Loucy (cell line): ENCODE results near the gene EGF.

Experiments
- H2AFZ ChIP-seq: fragments of 200-600 bp; sonication (generic); 2 replicates; pipeline ENCODE4 v1.6.0; 2016; ENCODE audit warnings: antibody characterized with exemption, mild to moderate bottlenecking, low read length, moderate library complexity
- H3F3A ChIP-seq: fragments of 200-600 bp; 2 replicates; pipeline ENCODE4 v1.6.0; 2016; ENCODE audit warnings: antibody characterized with exemption, low read depth, mild to moderate bottlenecking
- H3K27me3 ChIP-seq: fragments of 200-600 bp; sonication (generic); 2 replicates; pipeline ENCODE4 v1.6.1; 2014; ENCODE audit warnings: low read length, mild to moderate bottlenecking; ENCODE audit not compliant: insufficient read depth, poor library complexity, severe bottlenecking
- H3K36me3 ChIP-seq: fragments of 200-600 bp; sonication (generic); 2 replicates; pipeline ENCODE4 v1.6.1; 2016; ENCODE audit warnings: low read length; ENCODE audit not compliant: insufficient read depth
- H3K4me1 ChIP-seq: fragments of 200-600 bp; sonication (generic); 2 replicates; pipeline ENCODE4 v1.5.1; 2014; ENCODE audit warnings: low read length, mild to moderate bottlenecking; ENCODE audit not compliant: insufficient read depth, poor library complexity, severe bottlenecking
- H3K4me2 ChIP-seq: fragments of 200-600 bp; sonication (generic); 2 replicates; pipeline ENCODE4 v1.6.0; 2014; ENCODE audit warnings: antibody characterized with exemption, low read length, low read depth, mild to moderate bottlenecking; ENCODE audit not compliant: poor library complexity, severe bottlenecking
- H3K4me3 ChIP-seq: fragments of 200-600 bp; sonication (generic); 2 replicates; pipeline ENCODE4 v1.5.1; 2014; ENCODE audit warnings: low read length, mild to moderate bottlenecking, mixed read lengths; ENCODE audit not compliant: poor library complexity, severe bottlenecking
- H3K79me2 ChIP-seq: fragments of 200-600 bp; sonication (generic); 2 replicates; pipeline ENCODE4 v1.6.1; 2014; ENCODE audit warnings: low read length; ENCODE audit not compliant: insufficient read depth
- H3K9ac ChIP-seq: fragments of 200-600 bp; sonication (generic); 2 replicates; pipeline ENCODE4 v1.6.0; 2014; ENCODE audit warnings: mild to moderate bottlenecking, low read depth, low read length, moderate library complexity; ENCODE audit not compliant: poor library complexity, severe bottlenecking
- H3K9me2 ChIP-seq: fragments of 200-600 bp; sonication (generic); replicated peaks from 2 replicates; pipeline ENCODE4 v1.6.1; 2016; ENCODE audit warnings: low read depth, low read length, mixed read lengths
- H3K9me3 ChIP-seq: fragments of 200-600 bp; sonication (generic); 2 replicates; pipeline ENCODE4 v1.6.1; 2014; ENCODE audit warnings: mild to moderate bottlenecking, antibody characterized with exemption, low read length, low read depth; ENCODE audit not compliant: insufficient read depth
- H4K20me1 ChIP-seq: fragments of 200-600 bp; sonication (generic); 2 replicates; pipeline ENCODE4 v1.6.0; 2014; ENCODE audit warnings: antibody characterized with exemption, low read length, mild to moderate bottlenecking; ENCODE audit not compliant: insufficient read depth, poor library complexity, severe bottlenecking
- CTCF ChIP-seq: fragments of 200-600 bp; sonication (generic); conservative IDR thresholded peaks from 2 replicates; pipeline ENCODE4 v1.5.1; 2014; ENCODE audit warnings: mild to moderate bottlenecking, antibody characterized with exemption, low read length
- EZH2phosphoT487 ChIP-seq: fragments of 200-600 bp; IDR thresholded peaks from 2 replicates; pipeline ENCODE4 v1.6.1; 2018; ENCODE audit warnings: antibody characterized with exemption, mild to moderate bottlenecking, moderate library complexity, borderline replicate concordance

EGF gene

GRCh38 chr4:109989044-109989443, 76.4 kb downstream of the EGF start:
- no peaks in the 10 kb centered on the region for H3K9me3 ChIP-seq
- no peaks in the 10 kb centered on the region for H3K36me3 ChIP-seq
- no peaks in the 10 kb centered on the region for H4K20me1 ChIP-seq
- no peaks in the 10 kb centered on the region for H3K27me3 ChIP-seq
- no peak overlapping the region for H3K4me2 ChIP-seq
- no peak overlapping the region for H2AFZ ChIP-seq
- no peaks in the 10 kb centered on the region for H3K9me2 ChIP-seq
- no peak overlapping the region for H3K4me3 ChIP-seq
- H3F3A ChIP-seq, result no peaks in the 10 kb centered on the region
- H3K9ac ChIP-seq, result no peak overlapping the region
- TF ChIP-seq EZH2phosphoT487, result no peak
- TF ChIP-seq CTCF, result no peak
- H3K79me2 ChIP-seq, result no peaks in the 10 kb centered on the region
- H3K4me1 ChIP-seq, result no peaks in the 10 kb centered on the region

GRCh38 chr4:109989618-109990017, 76.9 kb downstream of the EGF start:
- no peaks in the 10 kb centered on the region for H3K79me2 ChIP-seq
- H3K4me1 ChIP-seq, result no peaks in the 10 kb centered on the region
- H3F3A ChIP-seq, result no peaks in the 10 kb centered on the region
- no peaks in the 10 kb centered on the region for H3K27me3 ChIP-seq
- H3K9ac ChIP-seq, result no peak overlapping the region
- H2AFZ ChIP-seq, result no peak overlapping the region
- no peaks in the 10 kb centered on the region for H3K36me3 ChIP-seq
- no peak overlapping the region for H3K4me3 ChIP-seq
- TF ChIP-seq EZH2phosphoT487 (no peak), CTCF (no peak)
- no peaks in the 10 kb centered on the region for H3K9me2 ChIP-seq
- no peaks in the 10 kb centered on the region for H4K20me1 ChIP-seq
- H3K9me3 ChIP-seq, result no peaks in the 10 kb centered on the region
- H3K4me2 ChIP-seq, result no peak overlapping the region

- no peak overlapping the region for H3K9ac ChIP-seq
- TF ChIP-seq EZH2phosphoT487, result no peak
- no peak for TF ChIP-seq CTCF
- no peaks in the 10 kb centered on the region for H3K27me3 ChIP-seq
- H3K79me2 ChIP-seq, result no peaks in the 10 kb centered on the region
- no peaks in the 10 kb centered on the region for H3K36me3 ChIP-seq
- no peaks in the 10 kb centered on the region for H3F3A ChIP-seq
- H3K4me3 ChIP-seq, result no peak overlapping the region
- no peaks in the 10 kb centered on the region for H4K20me1 ChIP-seq
- no peak overlapping the region for H3K4me2 ChIP-seq
- no peaks in the 10 kb centered on the region for H3K4me1 ChIP-seq
- H3K9me2 ChIP-seq, result no peaks in the 10 kb centered on the region
- H3K9me3 ChIP-seq, result no peaks in the 10 kb centered on the region
- no peak overlapping the region; the same call in 1 of the 2 replicates for H2AFZ ChIP-seq
Measured at GRCh38 chr4:109990261-109991257, 77.9 kb downstream of the EGF start.
